ENCODE results near the gene MOB3A.

MOB3A gene

GRCh38 chr19:2033115-2033824 is 62.9 kb downstream of the MOB3A start:
- DNase-seq (ENCODE audit: low spot score), result no peak

- no peak for DNase-seq (ENCODE audit: low spot score)
These were observed 63.7 kb downstream of the MOB3A start for GRCh38 chr19:2032296-2032941.

GRCh38 chr19:2027361-2027760 is 68.8 kb downstream of the MOB3A start:
- no peak for DNase-seq (ENCODE audit: low spot score)

- no peak for DNase-seq (ENCODE audit: low spot score)
These were observed 69.4 kb downstream of the MOB3A start for GRCh38 chr19:2026770-2027169.

- DNase-seq (ENCODE audit: low spot score), result no peak
These were observed 73.8 kb downstream of the MOB3A start for GRCh38 chr19:2022289-2022688.

- no peak for DNase-seq (ENCODE audit: low spot score)
These were observed 74.5 kb downstream of the MOB3A start for GRCh38 chr19:2021453-2022140.

Data from germinal center (tissue), 1 donor.